Sciatic nerve (tissue), 2 donors: ENCODE results near the gene PRRG1. TPM values are rescaled to one million over a fixed set of nuclear protein-coding genes. Genes with fewer than 3 reads are reported as not detected.
"Not testable (repeated sequence)": the region's sequence is repeated elsewhere in the genome, so short reads cannot be mapped to it uniquely, and the experiment has no call there.

ENCODE experiments used
- ATAC-seq: fragments of 200-7000 bp; cut with Tn5 transposase; one replicate; pipeline ENCODE4 v1.9.1; 2020; ENCODE audit warnings: mild to moderate bottlenecking, moderate library complexity
- DNase-seq: peaks from one replicate; pipeline ENCODE4 v3.0.0-alpha.2; 2020; ENCODE audit warnings: low spot score
- intact Hi-C: fragments of 100-400 bp; cut with DNase I; formaldehyde crosslinking; loops from one replicate; pipeline ENCODE4 v1.14.2; 2022
- total RNA-seq: library from RNA; stranded (reverse); fragmentation: NEBNext Ultra II Directional; extraction: Animal tissue kit (Norgen Biotek cat#: 25700); gene quantifications from one replicate; pipeline ENCODE4 v1.2.1, GENCODE V29; 2021
- donor health status: DM: no; HTN: no; CAD: no.
- donor health status: DM: no; HTN: no; CAD: no.

PRRG1 gene
- total RNA-seq, 1 donor from 2014 or later = 28.9 TPM

DNA sequence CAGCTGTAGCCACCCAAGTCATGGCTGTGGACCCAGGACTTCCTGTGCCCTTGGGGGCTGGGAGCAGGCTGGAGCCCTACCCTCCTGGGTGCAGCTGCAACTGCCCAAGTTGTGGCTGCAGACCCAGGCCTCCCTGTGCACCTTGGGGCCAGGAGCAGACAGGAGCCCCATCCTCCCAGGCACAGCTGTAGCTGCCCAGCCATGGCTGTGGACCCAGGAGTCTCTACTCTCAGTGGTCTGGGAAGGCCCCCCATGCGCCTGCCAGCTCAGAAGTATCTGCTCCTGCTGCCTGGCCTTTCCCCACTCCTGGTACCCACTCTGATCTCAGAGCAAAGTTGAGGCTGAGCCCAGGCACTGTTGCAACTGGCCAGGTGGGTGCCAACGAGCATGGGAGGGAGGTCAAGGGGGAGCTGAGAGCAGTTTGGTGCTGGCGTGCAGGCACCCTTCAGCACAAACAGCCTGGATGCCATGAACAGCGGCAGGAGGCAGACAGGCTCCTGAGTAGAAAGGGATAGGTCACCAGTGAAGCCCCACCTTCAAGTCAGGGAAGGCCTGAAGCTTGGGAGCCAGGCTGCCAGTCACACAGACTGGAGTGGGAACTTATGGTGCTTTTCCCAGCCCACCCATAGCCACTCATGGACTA, 21.5 kb downstream of the PRRG1 start:
- DNase-seq = no peak
- intact Hi-C loops = no loop called here
- no peak for ATAC-seq

DNA sequence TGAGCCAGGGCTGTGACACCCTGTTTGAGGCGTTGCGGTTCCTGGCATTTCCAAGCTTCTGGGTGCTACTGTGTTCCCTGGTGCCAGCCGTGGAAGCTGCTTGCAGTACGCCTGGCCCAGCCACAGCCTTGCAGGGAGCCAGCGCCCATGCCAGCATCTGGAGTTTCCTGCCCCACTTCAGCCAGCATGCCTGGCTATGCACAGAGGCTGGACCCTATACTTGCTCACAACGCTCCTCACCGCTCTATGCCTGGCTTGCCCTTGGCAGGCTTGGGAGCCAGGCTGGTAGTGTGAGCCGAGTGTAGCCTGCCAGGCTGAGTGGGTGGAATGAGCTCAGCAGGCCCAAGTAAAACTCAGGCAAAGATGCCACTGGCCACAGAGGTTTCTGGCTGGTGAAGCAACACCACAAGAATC, 22.4 kb downstream of the PRRG1 start:
- intact Hi-C loops = no loop called here
- no peak for DNase-seq
- peak; percentile 39 for ATAC-seq

DNA sequence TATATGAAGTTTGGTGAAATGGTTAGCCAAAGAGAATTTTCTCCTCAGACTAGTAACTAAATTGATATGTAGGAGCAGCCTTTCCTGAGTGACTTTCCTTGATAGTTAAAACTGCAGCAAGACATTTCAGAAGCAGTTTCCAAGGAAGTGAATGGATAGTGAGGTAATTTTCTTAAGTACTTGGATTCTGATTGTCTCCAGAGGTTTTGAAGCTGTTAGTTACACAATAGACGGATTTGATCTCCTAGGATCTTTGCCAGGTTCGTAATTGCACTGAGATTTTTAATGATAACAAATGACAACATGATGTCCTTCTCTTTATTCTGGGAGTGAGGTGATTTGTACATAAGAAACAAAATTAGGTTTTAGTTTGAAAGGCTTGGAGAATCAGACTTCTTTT, 29.2 kb downstream of the PRRG1 start:
- ATAC-seq = peak; percentile 88
- DNase-seq = no peak
- intact Hi-C loops = no loop called here

DNA sequence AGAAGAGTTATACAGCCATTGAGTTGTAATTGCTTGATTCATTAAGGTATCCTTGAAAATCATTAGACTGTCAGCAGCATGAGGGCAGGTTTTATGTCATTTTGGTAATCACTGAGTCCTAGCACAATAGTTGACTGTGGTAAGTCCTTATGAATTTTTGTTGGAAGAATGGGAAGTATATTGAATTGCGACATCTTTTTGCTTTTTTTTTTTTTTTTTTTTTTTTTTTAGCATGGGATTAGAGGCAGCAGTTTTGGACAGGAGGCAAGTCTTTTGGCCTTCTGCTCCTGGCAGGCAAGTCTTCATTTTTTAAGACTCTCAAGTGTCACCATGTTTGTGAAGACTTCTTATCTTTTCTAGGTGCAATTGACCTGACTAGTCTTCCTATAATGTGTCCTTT, 29.7 kb downstream of the PRRG1 start:
- DNase-seq (no peak), ATAC-seq (peak; percentile 68)
- intact Hi-C loops = no loop called here

DNA sequence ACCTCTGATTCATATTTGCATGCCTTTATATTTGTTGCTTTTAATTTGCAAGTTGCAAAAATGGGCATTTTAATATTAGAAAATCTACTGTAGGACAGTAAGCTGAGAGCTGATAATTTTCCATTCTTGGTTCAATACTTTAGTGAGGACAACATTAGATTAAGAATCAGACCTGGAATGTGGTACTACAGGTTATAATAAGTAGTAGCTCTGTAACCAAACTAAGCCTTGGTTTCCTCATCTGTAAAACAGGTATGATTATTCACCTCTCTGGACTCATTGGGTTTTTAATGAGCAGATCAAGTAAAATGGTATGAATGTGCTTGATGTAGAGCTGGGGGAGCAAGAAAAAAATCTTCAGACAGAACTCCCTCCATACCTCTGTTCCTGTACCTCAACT, 31.1 kb downstream of the PRRG1 start:
- no peak for ATAC-seq
- no peak for DNase-seq
- intact Hi-C loops = no loop called here

DNA sequence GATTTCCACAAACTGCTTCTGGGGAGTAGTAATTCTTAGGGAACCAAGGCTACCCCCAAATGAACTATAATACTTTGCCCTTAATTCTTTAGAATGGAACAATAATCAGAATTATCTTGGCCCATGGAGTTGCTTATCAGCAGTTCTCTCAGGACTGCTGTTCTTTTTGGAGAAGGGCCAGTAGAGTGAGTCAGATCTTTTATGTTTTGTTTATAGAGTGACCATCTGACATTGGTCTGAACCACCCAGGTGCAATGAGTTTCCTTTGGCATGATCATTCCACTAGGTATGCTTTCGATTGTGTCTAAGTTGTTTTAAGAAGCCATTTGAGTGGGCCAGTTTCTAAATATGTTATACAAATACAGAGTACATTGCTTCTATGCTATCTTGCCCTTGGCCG, 31.8 kb downstream of the PRRG1 start:
- ATAC-seq = peak; percentile 62
- intact Hi-C loops = no loop called here
- no peak for DNase-seq

DNA sequence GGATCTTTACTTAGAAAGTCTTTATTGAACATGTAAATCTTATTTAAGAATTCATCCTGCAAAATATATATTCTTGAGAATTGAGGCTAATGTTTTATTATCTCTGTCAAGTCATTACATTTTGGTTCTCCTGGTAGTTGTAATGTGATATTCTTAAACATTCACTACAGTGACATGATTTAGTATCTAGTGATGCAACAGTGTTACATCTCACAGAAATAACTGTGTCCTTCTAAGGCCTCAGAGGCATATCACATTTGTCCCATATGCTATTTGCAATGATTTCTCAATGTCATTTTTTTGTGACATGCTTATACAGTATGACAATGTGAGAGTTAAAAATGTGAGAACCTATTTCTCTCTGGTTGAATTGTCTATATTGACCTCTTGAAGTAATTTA, 34.1 kb downstream of the PRRG1 start:
- no peak for DNase-seq
- intact Hi-C loops = no loop called here
- ATAC-seq = no peak

DNA sequence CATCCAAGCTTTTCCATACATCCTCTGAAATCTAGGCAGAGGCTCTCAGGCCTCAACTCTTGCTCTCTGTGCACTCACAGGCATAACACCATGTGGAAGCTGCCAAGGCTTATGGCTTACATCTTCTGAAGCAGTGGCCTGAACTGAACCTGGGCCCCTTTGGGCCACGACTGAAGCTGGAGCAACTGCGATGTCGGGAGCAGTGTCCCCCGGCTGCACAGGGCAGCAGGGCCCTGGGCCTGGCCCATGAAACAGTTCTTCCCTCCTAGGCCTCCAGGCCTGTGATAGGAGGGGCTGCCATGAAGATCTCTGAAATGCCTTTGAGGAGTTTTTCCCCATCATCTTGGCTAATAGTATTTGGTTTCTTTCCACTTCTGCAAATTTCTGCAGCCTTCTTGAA, 39.2 kb downstream of the PRRG1 start:
- DNase-seq (no peak), ATAC-seq (no peak)
- intact Hi-C loops = no loop called here

DNA sequence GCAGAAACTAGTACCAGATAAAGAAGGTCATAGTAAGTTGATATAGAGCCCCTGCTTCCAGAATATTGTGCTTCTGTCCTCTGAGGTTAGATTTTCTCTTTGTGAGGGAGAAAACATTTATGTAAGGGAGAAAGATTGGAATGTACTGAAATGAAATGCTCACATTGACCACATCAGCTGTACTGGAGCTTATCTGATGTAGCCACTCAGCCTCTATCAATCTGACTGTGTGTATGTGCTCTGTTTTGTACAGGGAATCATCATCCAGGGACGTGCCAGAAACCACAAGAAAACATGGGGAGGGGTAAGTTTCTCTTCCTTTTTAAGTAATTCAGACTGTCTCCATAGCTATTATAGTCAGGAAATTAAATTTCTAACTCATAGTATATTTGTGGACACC, 56.8 kb downstream of the PRRG1 start:
- DNase-seq = no peak
- intact Hi-C loops = no loop called here
- ATAC-seq = no peak

DNA sequence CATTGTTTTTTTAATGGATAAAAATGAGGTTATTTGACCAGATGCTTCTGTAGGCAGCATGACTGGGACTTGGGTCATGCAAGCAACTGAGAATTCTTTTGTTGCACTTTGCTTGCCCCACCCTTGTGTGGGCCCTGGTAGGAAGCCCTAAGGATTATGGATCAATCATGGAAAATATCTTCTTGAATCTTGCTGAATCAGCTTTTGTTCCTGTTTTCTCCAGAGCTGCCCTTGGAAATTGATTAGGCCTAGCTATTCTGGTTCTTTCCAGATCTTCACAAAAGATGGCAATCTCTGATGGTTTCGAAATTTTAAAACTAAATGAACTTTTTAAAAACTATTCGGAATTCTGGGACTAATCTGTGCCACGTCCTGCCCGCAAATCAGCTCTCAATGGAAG, 58.6 kb downstream of the PRRG1 start:
- no peak for DNase-seq
- intact Hi-C loops = no loop called here
- ATAC-seq = no peak

DNA sequence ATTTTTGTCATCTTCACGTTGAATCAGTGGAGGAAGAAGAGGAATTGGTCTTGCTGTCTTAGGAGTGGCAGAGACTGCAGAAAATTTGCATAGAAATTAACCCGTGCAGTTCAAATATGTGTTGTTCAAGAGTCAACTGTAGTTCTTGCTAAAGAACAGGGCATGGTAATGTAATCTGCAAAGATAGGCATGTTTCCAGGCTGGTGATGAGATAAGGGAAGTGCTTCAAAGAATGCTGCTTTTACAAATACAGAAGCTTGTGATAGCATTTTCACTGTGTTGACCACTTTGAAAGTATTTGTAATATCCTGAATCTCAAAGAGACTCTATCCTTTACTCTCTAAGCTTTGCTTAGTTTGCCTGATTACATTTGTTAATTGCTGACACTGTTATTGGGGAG, 60.1 kb downstream of the PRRG1 start:
- DNase-seq (no peak), ATAC-seq (no peak)
- intact Hi-C loops = no loop called here

DNA sequence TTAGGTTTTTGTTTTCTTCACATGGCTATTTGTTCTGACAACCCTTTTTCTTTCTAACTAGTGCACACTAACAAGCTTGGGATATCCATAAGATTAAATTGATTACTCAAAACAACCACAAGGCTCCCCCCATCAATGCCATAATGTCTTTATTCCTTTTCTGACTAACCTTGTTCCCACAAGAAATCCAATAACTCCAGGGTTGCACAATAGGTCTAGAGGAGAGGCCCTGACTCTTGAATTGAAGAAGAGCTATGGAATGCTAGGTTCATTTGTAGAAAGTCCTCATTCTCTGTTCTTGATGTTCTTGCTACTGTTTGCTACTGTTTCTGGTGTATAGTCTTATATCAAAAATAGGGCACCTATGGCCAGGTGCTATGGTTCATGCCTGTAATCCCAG, 71.0 kb downstream of the PRRG1 start:
- intact Hi-C loops = no loop called here
- ATAC-seq (no peak), DNase-seq (no peak)

DNA sequence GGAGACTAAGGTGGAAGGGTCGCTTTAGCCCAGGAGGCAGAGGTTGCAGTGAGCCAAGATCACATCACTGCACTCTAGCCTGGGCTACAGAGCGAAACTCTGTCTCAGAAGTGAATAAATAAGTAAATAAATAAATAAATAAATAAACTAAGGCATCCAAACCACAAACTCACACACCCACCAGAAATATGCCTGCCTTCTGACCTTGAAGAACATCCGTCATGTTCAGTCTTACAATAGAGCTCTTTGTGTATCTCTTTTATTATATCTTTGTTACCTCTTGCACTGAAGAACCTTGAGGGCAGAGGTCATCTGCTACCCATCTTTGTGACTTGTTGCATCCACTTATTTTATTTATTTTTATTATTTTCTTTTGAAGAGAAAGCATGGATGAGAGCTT, 71.6 kb downstream of the PRRG1 start:
- ATAC-seq (no peak), DNase-seq (no peak)
- intact Hi-C loops = no loop called here

DNA sequence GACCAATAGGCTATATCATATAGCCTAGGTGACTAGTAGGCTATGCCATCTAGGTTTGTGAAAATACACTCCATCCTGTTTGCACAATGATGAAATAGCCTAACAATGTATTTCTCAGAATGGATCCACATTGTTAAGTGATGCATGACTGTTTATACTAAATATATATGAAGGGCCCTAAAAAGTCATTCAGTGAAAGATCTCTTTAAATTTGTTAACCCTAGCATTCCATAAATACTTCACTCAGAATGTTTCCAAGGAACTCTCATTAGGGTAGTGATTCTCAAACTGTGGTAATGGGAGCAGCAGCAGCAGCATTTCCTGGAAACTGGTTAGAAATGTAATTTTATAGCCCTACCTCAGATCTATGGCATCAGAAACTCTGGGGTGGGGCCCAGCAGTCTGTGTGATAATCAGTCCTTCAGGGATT, 74.9 kb downstream of the PRRG1 start:
- DNase-seq (no peak), ATAC-seq (no peak)
- intact Hi-C loops = no loop called here

DNA sequence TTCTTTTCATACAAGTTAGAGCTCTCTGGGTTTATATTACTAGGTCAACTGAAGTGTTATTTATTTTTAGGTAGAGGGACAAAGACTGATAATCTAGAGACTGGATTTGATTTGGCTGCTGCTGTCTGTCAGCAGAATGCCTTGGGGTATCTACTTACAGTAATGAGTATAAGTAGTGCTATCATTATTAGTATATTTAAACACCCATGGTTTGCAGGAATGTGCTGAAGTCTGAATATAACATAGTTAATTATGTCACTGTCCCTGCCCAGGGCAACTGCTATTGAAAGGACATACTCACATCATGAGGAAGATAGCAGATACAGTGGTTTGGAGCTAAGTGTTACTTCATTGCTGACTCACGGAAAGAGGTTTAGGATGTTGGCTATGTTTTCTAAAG, 76.2 kb downstream of the PRRG1 start:
- intact Hi-C loops = no loop called here
- ATAC-seq (no peak), DNase-seq (no peak)

DNA sequence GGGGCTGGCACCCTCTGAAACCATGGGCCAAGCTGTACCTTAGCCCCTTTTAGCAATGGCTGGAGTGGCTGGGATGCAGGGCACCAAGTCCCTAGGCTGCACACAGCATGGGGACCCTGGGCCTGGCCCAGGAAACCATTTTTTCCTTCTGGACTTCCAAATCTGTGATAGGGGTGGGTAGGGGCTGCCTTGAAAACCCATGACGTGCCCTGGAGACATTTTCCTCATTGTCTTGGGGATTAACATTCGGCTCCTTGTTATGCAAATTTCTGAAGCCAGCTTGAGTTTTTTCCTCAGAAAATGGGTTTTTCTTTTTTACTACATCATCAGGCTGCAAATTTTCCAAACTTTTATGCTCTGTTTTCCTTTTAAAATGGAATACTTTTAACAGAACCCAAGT, 79.8 kb downstream of the PRRG1 start:
- DNase-seq, intact Hi-C loops, ATAC-seq: not testable (repeated sequence)

DNA sequence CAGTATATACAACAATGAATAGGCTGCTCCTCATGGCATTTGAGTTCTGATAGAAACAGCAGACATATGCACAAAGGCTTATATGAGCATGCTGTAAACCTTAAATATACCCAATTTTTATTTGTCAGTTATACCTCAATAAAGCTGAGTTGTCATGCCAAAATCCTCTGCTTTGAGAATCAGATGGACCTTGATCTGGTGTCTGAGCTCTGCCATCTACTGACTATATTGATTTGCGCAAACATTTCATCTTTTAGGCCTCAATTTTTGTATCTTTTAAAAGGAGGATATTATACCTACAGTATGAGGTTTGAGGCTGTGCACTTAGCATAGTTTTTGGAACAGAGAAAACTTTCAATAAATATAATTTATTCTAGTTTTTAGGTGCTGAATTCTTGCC, 85.2 kb downstream of the PRRG1 start:
- ATAC-seq = no peak
- intact Hi-C loops = no loop called here

DNA sequence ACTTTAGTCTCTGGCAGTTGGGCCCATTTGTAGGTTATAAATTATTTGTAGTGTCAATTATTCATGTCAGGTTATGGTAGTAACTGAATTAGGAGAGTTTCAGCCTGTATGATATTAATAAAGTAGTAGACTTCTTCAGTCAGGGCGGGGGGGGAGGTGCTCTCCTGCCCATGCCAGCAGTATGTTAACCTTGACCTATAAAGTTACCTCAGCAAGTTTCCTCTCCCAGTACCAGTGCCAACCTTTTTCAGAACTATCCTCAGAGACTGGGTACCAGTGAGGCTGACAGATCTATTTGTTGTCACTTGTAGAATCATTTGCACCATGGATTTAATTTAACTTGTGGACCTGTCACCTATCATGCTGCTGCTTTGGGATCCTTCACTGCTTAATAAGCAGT, 88.0 kb downstream of the PRRG1 start:
- intact Hi-C loops = no loop called here

More for the DNA sequence above, 85.2 kb downstream of the PRRG1 start:
- no peak for DNase-seq

DNA sequence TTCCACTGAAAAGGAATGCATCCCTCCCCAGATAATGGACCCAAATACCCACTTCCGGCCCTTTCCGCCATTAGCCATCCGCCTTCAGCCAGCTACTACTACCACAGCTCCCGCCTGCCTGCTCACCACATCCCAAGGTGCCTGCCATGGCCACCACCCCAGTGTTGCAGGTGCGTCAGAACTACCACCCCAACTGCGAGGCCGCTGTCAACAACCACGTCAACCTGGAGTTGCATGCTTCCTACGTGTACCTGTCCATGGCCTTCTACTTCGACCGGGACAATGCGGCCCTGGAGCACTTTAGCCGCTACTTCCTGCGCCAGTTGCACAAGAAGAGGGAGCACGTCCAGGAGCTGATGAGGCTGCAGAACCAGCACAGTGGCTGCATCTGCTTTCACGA, 92.2 kb downstream of the PRRG1 start:
- no peak for ATAC-seq
- intact Hi-C loops = no loop called here
- DNase-seq = no peak

More for the DNA sequence above, 88.0 kb downstream of the PRRG1 start:
- ATAC-seq (no peak), DNase-seq (no peak)

DNA sequence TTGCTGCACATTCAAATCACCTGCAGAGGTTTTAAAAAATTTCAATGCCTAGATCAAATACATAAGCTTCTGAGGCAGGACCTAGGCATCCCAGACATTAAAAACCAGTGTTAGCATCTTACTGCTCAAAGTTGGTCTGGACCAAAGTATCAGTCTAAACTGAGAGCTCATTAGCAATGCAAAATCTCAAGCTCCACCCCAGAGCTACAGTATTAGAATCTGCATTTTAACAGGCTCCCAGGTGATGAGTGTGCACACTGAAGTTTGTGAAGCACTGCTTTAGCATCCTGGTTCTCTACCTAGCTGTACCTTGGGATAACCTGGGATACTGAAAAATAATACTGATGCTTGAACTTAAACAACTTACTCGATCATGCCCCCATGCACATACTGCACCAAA, 96.0 kb downstream of the PRRG1 start:
- intact Hi-C loops = no loop called here
- DNase-seq = no peak
- ATAC-seq = no peak

DNA sequence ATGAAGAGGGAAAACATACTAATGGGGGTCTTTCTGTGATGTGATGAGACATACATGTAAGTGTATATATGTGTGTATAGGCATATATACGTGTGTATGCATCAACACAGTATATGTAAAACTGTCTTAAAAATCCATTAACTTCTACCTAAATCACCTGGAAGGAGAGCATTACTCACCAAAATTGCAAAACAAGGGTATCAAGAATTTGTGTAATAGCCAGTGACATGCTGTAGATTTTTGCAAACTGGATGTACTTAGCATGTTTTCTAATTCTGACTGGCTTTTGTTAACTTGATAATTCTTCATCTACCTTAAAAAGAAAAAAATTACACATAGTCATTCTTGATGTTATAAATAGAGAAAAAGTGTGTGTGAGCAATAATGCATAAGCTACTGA, 104.7 kb downstream of the PRRG1 start:
- DNase-seq = no peak
- no peak for ATAC-seq
- intact Hi-C loops = no loop called here
